Fibroblast of the aortic adventitia (primary cell): ENCODE results near the gene PRKD1. TPM values are rescaled to one million over a fixed set of nuclear protein-coding genes. Genes with fewer than 3 reads are reported as not detected.
A peak's percentile ranks its signal among the peaks of the same experiment; 100 is the strongest.

Experiments used
- DNase-seq: peaks from one replicate; pipeline ENCODE4 v3.0.0-alpha.2; 2010; ENCODE audit warnings: low read depth
- H3K4me3 ChIP-seq: 2 replicates; pipeline ENCODE4 v1.5.1; 2011; ENCODE audit warnings: low read depth, mild to moderate bottlenecking, control low read depth, low read length, moderate library complexity
- CTCF ChIP-seq: IDR thresholded peaks from 2 replicates; pipeline ENCODE4 v1.5.1; 2011; ENCODE audit warnings: mild to moderate bottlenecking, low read length, control low read depth, inconsistent platforms; ENCODE audit not compliant: insufficient read depth
- total RNA-seq: library from RNA; depleted of rRNA; stranded (reverse); fragments of >200 nt; gene quantifications from 2 replicates; pipeline ENCODE4 v1.2.3, GENCODE V29; 2012; ENCODE audit warnings: low replicate concordance

The PRKD1 gene
- total RNA-seq, 1 donor = 11.5 TPM

GRCh38 chr14:29601616-29602015 lies 326.0 kb downstream of the PRKD1 start:
- no peak for TF ChIP-seq CTCF
- peak; percentile 12 for DNase-seq
- H3K4me3 ChIP-seq = no peak overlapping the region

- no peak for TF ChIP-seq CTCF
- DNase-seq = peak; percentile 54
- no peak overlapping the region for H3K4me3 ChIP-seq
Observed at GRCh38 chr14:29587761-29588470, 339.7 kb downstream of the PRKD1 start.

- no peak overlapping the region for H3K4me3 ChIP-seq
- TF ChIP-seq CTCF = no peak
- peak; percentile 12 for DNase-seq
Observed at GRCh38 chr14:29587046-29587445, 340.6 kb downstream of the PRKD1 start.

- peak overlapping the region; percentile 26 for H3K4me3 ChIP-seq
- peak; percentile 80 for DNase-seq
- TF ChIP-seq CTCF = no peak
Observed at GRCh38 chr14:29584992-29585391, 342.7 kb downstream of the PRKD1 start.

- TF ChIP-seq CTCF = no peak
- H3K4me3 ChIP-seq = no peak overlapping the region
Observed at GRCh38 chr14:29580763-29581162, 346.9 kb downstream of the PRKD1 start.

GRCh38 chr14:29579838-29580237 lies 347.8 kb downstream of the PRKD1 start:
- H3K4me3 ChIP-seq = no peak overlapping the region
- no peak for TF ChIP-seq CTCF
- DNase-seq = no peak

More at GRCh38 chr14:29580763-29581162, 346.9 kb downstream of the PRKD1 start:
- DNase-seq = no peak

GRCh38 chr14:29576927-29577326 lies 350.7 kb downstream of the PRKD1 start:
- DNase-seq = no peak
- TF ChIP-seq CTCF = no peak
- H3K4me3 ChIP-seq = no peak overlapping the region
